Measurements from ENCODE around the gene RAB17.

RAB17 gene, protein sequence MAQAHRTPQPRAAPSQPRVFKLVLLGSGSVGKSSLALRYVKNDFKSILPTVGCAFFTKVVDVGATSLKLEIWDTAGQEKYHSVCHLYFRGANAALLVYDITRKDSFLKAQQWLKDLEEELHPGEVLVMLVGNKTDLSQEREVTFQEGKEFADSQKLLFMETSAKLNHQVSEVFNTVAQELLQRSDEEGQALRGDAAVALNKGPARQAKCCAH

DNA sequence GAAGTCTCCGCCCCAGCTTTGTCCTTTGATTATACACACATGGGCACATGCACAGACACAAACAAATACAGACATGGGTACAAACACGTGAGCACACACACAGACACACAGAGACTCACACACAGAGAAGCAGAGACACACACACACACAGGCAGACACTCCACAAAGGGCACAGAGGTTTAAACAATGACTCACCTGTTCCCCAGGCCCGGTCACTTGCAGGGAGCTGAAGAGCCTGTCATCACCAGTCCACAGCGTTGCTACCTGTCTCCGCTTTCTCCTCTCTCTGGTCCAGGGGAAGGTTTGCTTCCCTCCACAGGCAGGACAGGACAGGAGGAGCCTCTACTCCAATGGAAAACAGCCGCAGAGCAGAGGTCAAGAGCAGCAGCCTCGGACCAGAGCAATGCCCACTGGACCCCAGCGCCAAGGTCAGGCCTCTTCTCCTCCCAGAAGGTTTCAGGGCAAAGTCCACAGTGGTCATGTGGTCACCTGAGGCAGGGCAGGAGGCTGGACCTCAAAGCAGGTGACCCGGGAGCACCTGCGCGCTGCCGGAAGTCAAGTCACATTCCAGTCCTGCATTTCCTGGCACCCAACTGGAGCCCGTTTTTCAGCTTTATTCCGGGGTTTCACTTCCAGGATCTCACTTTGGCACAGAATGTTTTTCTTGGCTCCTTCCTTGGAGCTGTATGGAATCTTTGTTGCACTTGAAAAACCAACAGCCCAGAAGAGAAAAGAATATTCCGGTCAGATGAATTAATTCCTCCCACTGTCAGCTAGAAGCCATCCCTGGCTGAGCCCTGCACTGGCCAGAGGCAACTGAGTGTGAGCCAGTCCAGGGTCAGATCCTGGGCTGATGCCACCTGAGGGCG, at the start of gene RAB17:
RAB17 (minus strand) TSS at position 463 of the 869 bp plus-strand sequence. CDS start 4,580 bp downstream, outside the sequence.
- DNase-seq (ENCODE audit: low read depth, low spot score) = no peak

DNA sequence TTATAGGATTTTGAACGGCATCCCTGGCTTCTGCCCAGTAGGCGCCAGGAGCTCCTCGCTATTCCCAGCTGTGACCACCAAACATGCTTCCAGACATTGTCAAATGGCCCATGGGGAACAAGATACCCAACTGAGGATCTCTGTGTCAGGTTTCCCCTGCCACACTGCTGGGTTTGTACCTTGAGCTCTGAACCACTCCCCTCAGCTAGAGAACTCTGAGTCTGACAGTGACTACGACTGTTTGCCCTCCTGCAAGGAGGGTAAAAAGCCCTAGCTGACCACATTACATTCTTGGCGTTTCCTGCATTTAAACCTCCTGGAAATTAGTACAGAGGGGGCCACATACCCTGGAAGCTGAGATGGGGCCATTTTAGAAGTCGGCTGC, 49.3 kb upstream of the RAB17 start:
- no peak for DNase-seq (ENCODE audit: low read depth, low spot score)

DNA sequence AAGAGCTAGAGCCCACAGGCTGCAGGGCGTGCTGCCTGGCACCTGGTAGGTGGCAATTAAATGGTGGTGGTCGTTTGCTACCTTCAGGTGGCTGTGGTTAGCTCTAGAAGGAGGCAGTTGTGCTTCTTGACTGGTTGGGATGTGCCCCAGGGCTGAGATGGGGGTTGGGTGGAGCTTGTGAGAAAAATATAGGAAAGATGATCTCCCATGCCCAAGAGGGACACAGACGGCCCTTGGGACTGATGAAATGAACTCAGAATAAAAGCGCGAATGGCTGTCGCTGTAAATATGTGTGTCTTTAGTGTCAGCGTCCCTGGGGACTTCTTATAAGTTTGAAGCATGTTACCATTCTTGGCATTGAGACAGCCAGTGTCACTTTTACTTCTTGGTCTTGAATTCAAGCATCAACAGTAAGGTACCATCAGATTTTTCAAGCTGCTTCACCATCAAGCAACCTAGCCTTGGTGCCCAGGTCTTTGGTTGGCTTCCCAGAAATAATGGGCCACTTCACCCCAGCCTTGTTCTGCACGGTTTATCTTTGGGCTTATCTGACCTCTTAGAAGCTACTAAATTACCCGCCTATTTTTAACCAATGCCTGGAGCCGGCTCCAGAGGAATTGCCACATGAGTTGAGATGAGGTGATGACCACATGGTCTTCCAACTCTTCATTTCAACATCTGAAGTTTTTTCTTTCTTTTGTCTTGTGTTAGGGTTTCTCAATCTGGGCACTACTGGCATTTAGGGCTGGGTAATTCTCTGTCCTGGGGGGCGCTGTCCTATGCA, 48.7 kb upstream of the RAB17 start:
- no peak for DNase-seq (ENCODE audit: low read depth, low spot score)

DNA sequence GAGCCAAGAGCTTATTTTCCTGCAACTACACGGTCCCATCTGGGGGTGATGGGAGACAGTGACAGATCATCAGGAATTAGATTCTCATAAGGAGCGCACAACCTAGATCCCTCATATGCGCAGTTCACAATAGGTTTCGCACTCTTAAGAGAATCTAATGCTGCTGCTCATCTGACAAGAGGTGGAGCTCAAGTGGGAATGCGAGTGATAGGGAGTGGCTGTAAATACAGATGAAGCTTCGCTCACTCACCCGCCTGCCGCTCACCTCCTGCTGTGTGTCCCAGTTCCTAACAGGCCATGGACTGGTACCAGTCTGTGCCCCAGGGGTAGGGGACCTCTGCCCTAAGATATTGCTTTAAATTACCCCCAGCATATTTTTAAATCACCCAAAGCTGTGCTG, 47.6 kb upstream of the RAB17 start:
- no peak for DNase-seq (ENCODE audit: low read depth, low spot score)

DNA sequence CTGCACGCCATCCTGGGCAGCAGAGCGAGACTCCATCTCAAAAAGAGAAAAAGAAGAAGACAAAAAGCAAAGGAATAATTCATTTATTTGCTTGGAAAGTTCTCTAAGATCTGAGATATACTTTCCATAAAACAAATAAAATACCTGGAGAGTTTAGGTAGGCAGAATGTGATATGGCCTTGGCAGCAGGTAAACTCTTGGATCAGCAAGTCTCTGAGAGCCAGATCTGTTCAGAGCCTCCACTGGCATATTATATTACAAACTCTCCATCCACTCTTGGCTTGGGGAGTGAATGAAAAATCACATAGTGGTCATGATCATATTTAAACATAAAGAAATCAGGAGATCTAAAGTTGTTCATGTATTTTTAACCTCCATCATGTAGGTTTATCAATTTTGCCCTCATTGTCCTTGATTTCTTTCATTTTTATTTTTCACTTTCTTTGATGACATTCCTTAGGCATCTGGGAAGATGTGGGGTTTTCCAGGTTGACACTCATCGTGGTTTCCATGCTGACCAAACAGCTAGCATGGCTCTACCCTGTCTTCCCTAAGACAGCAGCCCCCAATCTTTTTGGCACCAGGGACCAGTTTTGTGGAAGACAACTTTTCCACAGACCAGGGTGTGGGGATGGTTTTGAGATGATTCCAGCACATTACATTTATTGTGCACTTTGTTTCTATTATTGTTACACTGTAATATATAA, 47.0 kb upstream of the RAB17 start:
- DNase-seq (ENCODE audit: low read depth, low spot score) = no peak

DNA sequence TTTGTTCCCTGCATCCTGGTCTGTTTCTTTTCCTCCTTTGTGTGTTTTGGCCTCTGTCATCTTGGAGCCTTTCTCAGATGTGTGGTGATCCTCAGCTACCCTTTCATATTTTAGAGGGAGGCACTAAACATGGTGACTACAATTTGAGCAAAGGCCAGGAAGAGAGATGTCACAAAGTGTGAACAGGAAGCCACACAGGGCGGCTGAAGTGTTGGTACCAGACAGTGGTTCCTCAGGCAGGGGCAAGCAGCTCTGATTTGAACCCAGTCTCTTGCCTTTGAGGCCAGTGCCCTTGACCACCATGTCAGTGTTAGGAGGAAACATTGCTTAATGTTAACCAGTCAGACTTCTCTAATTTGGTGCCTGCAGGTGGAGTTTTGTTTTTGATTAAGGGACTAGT, 46.0 kb upstream of the RAB17 start:
- DNase-seq (ENCODE audit: low read depth, low spot score) = no peak

DNA sequence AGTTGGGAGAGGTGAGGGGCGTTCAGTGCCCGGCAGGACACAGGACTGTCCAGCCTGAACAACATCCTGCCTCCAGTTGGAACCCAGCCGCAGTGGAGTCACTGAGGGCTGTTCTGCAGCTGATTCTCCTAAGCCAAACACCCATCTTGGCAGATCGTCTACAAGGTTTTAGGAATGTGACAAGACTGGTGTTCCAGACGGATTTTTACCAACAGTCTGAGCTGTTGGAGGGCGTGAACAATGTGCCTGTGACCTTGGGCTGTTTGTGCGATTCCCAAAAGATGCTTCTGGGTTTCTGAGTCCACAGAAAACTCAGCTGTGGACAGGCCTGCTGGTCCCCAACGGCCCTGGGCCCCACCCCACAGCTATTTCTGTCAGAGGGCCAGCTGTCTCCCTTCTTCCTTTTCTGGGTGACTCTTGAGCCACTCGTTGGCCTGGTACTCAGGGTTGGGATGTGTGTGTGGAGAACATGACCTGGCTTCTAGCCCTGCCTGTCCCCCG, 42.6 kb upstream of the RAB17 start:
- no peak for DNase-seq (ENCODE audit: low read depth, low spot score)

DNA sequence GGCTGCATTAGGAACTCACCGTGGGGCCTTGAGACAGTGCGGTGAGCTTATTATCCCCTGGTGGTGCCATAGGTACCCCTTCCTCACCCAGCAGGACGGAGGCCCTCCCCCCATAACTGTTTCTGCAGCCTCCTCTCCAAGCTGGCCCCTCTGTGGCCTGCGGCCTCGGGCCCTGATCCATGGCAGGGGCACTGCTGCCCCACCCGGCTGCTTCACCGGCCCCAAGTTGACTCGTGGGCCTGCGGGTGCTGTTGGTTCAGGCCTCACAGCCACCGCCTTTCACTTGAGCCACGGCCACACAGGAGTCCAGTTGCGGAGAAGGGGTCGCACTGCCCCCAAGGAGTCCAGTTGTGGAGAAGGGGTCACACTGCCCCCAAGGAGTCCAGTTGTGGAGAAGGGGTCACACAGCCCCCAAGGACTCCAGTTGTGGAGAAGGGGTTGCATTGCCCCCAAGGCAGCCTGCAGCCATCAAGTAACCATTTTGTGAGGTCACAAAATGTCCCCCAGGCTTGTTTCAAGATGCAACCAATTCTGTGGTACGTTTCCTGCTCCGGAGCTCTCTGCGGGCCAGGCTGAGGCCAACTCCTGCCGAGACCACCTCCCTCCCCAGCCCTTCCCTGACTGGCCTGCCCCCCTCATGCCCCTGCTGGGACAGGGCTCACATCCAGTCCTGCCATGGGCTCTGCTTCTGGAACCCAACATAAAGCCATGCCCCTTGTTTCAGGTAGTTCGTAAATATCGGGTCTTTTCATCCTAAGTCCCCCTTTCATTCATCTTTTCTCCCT, 41.5 kb upstream of the RAB17 start:
- DNase-seq (ENCODE audit: low read depth, low spot score) = no peak

DNA sequence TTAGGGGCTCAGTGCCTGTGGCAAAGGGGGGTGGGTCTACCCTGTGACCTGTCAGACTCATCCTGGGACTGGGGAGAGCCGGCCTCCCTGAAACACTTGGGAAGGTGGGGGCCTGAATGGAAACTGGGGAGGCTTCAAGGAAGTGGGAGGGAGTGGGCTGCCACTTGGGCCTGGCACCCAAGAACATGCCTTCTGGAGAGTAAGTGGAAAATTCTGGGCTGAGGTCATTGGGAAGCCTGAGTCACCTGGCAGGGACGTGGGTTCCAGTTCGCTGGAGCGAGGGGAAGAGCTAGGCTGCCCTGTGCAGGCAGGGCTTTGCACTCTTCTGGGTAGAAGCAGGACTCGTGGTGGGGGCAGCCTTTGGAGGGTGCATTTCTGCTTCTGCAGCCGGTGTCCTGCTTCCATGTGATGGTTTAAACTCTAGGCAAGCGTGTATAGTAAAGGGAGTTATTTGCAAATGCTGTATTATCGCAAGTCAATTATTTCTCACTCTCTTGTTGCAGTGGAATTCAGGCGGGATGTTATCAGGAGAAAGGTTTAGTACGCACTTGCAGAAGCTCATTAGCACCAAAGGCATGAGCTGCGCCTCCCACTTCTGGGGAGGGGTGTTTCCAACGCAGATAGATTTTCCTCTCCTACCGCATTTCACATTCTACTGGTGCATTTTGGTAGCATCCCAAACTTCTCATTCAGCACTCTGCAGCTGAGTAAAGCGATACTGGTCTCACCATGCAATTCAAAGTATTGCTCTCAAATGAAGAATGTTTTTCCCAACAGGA, 40.7 kb upstream of the RAB17 start:
- DNase-seq (ENCODE audit: low read depth, low spot score) = no peak

DNA sequence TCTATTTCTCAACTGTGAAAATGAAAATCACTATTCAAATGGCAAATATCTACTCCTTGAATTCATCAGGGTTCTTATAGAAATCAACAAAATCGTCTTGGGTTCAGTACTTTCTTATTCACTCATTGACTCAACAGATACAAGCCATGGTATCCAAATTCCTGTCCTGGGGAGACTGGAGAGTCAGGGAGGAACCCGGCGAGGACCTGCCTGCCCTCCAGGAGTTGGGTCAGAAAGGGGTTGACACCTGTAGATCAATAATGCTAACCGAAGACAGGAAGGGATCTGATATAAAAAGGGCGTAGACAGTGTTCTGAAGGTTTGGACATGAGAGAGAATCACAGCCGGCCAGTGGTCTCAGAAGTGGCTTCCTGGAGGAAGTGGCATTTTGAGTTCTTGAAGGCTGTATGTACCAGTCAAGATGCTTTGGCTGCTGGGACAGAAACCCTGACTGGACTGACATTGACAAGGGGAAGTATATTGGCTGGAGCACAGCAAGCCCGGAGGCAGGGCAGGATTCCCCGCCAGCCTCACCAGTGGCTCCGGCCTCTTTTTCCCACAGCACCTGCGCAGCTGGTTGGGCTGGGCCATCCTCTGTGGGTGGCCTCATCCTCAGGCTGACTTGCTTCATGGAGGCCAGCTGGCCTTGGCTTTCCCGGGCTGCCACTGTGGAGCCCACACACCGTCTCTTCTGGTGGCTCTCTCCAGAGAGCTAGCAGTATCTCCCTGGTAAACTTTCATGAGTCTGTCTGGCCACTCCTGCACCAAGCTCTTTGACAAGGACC, 39.9 kb upstream of the RAB17 start:
- DNase-seq (ENCODE audit: low read depth, low spot score) = no peak

DNA sequence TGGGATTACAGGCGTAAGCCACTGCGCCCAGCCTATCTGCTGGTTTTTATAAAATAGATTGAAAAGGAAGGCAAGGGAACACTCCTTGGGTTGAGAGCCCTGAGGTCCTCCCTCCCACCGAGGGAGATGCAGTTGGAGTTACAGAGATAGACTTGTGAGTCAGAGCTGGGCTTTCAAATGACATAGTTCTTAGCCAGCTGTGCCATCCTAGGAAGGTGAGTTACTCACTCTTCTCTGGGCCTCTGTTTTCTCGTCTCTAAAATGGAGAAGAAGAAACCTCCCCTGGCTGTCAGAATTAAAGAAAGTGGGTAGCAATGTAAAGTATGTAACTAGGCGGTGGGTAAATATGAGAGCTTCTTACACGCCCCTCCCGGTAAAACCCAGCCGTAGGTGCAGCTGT, 39.2 kb upstream of the RAB17 start:
- no peak for DNase-seq (ENCODE audit: low read depth, low spot score)

DNA sequence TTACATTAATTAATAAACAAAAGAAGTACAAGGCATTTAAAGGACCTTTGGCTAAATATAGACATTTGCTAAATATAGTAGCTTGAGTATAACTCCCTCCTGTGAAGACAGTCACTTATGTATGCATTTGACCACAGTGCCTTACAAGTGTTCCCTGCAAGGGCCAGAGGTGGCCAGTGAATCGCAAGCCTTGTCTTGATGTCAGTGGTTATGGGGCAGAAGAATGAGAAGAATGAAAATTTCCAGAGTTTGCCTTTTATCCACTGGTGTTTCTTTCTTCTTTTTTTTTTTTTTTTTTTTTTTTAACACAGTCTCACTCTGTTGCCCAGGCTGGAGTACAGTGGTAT, 38.6 kb upstream of the RAB17 start:
- no peak for DNase-seq (ENCODE audit: low read depth, low spot score)

DNA sequence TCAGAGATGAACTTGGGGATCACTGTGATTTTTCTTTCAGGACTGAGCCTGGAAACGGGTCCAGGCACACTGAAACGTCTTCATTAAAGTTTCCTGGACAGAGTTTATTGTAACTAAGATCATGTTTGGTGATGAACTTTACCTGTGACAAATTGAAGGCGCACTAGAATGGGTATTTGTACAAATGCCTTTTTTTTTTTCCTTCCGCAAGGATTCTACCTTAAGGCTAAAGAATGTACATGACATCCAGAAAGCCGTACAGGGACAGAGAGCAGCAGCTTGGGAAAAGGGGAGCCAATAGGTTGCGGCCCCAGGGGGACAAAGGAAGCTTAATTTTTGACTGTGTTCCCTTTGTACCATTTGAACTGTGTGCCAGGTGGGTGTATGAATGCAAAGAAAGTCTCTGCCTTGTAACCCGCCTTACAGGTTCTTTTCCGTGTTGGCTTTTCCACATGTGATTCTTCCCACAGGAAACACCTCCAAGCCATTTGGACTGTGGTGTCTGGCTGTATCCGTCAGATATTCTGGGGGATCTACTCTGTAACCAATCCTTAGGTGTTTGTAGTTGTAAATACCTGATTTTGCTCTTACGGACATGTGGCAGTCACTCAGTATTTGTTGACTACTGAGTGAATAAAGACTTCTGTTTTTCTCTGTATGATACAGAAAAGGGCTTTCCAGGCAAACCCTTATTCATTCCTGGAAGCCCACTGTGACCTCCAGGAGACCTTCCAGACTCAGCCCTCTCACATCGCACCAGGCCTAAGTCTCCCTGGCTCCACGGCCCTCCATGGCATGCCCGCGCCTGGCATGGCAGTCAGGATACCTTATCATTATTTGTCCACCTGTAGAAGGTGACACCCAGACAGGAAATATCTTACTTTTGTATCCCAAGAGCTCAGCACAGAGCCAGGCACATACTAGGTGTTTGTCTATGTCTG, 38.0 kb upstream of the RAB17 start:
- DNase-seq (ENCODE audit: low read depth, low spot score) = no peak

DNA sequence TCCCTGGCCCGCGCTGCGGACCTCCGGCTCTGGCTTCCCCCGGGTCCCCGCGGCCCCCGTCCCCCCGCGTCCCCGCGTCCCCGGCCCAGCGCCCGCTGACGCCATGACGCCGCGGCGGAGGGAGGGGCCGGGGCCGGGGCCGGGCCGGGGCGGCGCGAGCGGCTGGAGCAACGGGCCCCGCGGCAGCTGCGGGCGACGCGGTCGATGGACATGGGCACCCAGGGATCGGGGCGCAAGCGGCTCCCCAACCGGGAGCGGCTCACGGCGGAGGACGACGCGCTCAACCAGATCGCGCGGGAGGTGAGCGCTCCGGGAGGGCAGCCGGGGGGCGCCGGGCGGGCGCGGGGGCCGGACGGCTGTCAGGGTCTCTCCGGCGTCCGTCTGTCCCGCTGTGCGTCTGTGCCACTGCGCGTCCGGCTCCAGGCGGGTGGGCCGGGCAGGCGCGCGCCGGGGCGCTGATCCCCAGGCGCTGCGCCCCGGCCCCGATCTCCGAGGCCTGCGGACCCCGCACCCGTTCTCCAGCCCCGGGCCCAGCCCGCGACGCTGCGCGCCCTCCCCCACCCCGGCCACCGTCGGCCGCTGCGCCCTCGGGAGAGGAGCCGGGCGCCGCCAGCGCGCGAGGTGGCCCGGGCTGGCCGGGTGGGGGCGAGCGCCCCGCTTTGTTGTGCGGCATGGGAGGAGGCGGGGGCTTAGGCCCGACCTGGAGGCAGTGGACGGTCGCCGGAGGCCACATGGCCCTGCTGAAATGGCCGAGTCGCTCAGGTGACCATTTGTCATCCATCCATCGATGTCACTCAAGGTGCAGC, 37.1 kb upstream of the RAB17 start, which contains the start of gene LRRFIP1:
LRRFIP1 (plus strand) TSS at position 147 of the 806 bp plus-strand sequence; CDS start at position 205, 58 bp downstream.
- DNase-seq (ENCODE audit: low read depth, low spot score) = no peak

DNA sequence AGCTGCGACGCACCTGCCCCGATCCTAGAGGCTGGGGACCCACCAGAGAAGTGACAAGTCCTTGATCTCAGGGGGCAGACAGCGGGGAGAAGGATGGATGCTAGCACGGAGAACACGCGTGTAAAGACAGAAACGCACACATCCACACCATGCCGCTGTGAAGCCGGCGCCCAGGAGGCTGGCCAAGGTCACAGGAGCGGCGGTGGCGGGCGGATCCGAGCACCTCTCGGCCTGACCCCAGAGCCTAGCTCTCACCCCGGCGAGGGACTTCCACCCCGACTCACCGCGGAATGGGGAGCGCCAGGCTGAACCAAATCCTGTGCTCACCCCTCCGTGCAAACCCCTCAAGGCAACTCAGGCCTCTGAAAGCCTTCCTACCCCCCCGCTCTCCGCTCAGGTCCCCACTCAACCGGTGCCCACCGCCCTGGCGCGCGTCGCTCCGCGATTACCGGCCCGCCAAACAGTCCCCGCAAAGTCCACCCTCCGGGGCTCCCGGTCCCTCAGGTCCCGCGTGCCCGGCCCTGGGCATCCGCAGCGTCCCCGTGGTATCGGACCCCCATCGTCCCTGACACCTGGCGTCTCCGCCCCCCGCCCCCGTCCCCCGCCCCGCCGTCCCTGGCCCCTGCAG, 36.4 kb upstream of the RAB17 start:
- no peak for DNase-seq (ENCODE audit: low read depth, low spot score)

DNA sequence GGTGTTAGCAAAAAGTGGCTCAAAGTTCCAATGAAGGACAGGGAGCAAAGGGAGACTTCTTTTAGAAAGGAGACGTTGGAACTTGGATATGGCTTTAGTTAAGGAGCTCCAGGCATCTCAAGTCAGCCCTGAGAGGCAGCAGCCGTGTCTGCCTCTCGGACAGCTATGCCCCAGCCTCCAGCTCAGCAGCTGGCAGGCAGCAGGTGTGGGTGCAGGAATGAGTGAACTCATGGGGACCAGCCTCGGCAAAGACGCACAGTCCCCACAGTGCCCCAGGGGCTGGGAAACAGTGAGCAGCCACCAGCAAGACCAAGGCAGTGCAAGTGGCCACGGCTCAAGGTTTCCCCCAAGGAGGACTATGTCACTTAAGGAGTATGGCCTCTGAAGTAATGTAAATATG, 35.2 kb upstream of the RAB17 start:
- no peak for DNase-seq (ENCODE audit: low read depth, low spot score)

DNA sequence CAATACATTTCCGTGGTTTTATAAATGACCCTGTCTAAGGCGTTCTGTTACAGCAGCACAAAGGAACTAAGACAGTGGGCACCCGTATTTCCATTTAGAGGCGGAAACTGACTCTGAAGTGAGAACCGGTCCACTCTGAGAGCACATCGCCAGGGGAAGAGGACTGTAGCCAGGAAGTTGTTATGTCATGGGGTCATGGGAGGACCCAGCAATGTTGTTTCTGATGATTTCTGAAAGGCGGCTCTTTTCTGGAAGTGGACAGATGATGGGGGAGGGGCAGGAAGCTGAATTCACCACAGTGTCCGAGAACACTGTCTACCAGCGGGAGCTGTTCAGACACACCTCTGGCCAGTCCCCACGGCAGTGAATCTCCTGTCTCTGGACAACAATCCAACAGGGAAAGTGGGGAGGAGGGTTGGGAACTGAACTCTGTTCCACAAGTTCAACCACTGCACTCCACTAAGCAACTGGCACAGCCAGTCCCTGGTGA, 34.7 kb upstream of the RAB17 start:
- no peak for DNase-seq (ENCODE audit: low read depth, low spot score)

Measured in iPS DF 19.7 (cell line).